MM.1S (cell line): ENCODE measurements around the gene CSTF3.

ENCODE experiments used
- DNase-seq: peaks from one replicate; pipeline ENCODE4 v3.0.0-alpha.2; 2015
- H2AFZ ChIP-seq: fragments of 300-600 bp; sonication (generic); 2 replicates; pipeline ENCODE4 v1.6.0; 2016; ENCODE audit warnings: antibody characterized with exemption, low read length
- H3F3A ChIP-seq: fragments of 300-600 bp; sonication (generic); 2 replicates; pipeline ENCODE4 v1.6.1; 2016; ENCODE audit warnings: mild to moderate bottlenecking, antibody characterized with exemption, low read length, moderate library complexity, mixed read lengths; ENCODE audit not compliant: insufficient read depth
- H3K27ac ChIP-seq: fragments of 300-600 bp; sonication (generic); 2 replicates; pipeline ENCODE4 v1.5.1; 2016; ENCODE audit warnings: mild to moderate bottlenecking, low read length
- H3K27me3 ChIP-seq: fragments of 300-600 bp; sonication (generic); replicated peaks from 2 replicates; pipeline ENCODE4 v1.6.0; 2016; ENCODE audit warnings: low read length; ENCODE audit not compliant: insufficient read depth
- H3K36me3 ChIP-seq: fragments of 300-600 bp; sonication (generic); replicated peaks from 2 replicates; pipeline ENCODE4 v1.6.1; 2016; ENCODE audit warnings: mild to moderate bottlenecking, low read length, mixed read lengths; ENCODE audit not compliant: insufficient read depth
- H3K4me1 ChIP-seq: fragments of 300-600 bp; sonication (generic); 2 replicates; pipeline ENCODE4 v1.6.1; 2016; ENCODE audit warnings: low read length, mixed read lengths
- H3K4me2 ChIP-seq: fragments of 300-600 bp; sonication (generic); 2 replicates; pipeline ENCODE4 v1.6.0; 2016; ENCODE audit warnings: low read depth, low read length
- H3K4me3 ChIP-seq: fragments of 300-600 bp; sonication (generic); 2 replicates; pipeline ENCODE4 v1.5.1; 2016; ENCODE audit warnings: low read length, mixed read lengths
- H3K79me2 ChIP-seq: fragments of 300-600 bp; sonication (generic); 2 replicates; pipeline ENCODE4 v1.6.1; 2016; ENCODE audit warnings: mixed run types, low read length, mixed read lengths
- H3K9ac ChIP-seq: fragments of 300-600 bp; sonication (generic); 2 replicates; pipeline ENCODE4 v1.6.1; 2016; ENCODE audit warnings: low read length, mixed read lengths
- H3K9me2 ChIP-seq: fragments of 300-600 bp; sonication (generic); replicated peaks from 2 replicates; pipeline ENCODE4 v1.6.1; 2016; ENCODE audit warnings: mild to moderate bottlenecking, low read length, mixed read lengths; ENCODE audit not compliant: insufficient read depth
- H3K9me3 ChIP-seq: fragments of 300-600 bp; sonication (generic); replicated peaks from 2 replicates; pipeline ENCODE4 v1.6.1; 2016; ENCODE audit warnings: mild to moderate bottlenecking, low read length, mixed read lengths; ENCODE audit not compliant: insufficient read depth
- H4K20me1 ChIP-seq: fragments of 300-600 bp; sonication (generic); 2 replicates; pipeline ENCODE4 v1.6.1; 2016; ENCODE audit warnings: mild to moderate bottlenecking, low read length, moderate library complexity, mixed read lengths; ENCODE audit not compliant: insufficient read depth
- CTCF ChIP-seq: fragments of 300-600 bp; sonication (generic); IDR thresholded peaks from 2 replicates; pipeline ENCODE4 v1.5.1; 2016; ENCODE audit warnings: antibody characterized with exemption, low read length, mixed read lengths
- EZH2 ChIP-seq: fragments of 300-600 bp; sonication (generic); optimal IDR thresholded peaks from 2 replicates; pipeline ENCODE3; 2017; ENCODE audit warnings: low read depth, mild to moderate bottlenecking, antibody characterized with exemption, low read length, mixed read lengths
- EZH2phosphoT487 ChIP-seq: fragments of 300-600 bp; sonication (generic); IDR thresholded peaks from 2 replicates; pipeline ENCODE4 v1.6.1; 2018; ENCODE audit warnings: antibody characterized with exemption, low read length

The CSTF3 gene

GRCh38 chr11:33089776-33090175 is 71.5 kb downstream of the CSTF3 start:
- Histone ChIP-seq H3K9me3 (no peaks in the 10 kb centered on the region), H3F3A (no peaks in the 10 kb centered on the region), H3K79me2 (no peaks in the 10 kb centered on the region), H3K27me3 (no peaks in the 10 kb centered on the region), H3K9ac (no peak overlapping the region), H4K20me1 (no peaks in the 10 kb centered on the region), H3K36me3 (no peaks in the 10 kb centered on the region), H3K4me3 (no peak overlapping the region), H3K27ac (no peak overlapping the region), H3K9me2 (no peaks in the 10 kb centered on the region), H2AFZ (no peak overlapping the region), H3K4me1 (no peaks in the 10 kb centered on the region), H3K4me2 (no peak overlapping the region)
- no peak for DNase-seq
- TF ChIP-seq EZH2phosphoT487 = no peak

GRCh38 chr11:33086017-33086416 is 75.3 kb downstream of the CSTF3 start:
- H3K79me2 ChIP-seq = no peaks in the 10 kb centered on the region
- H3K4me1 ChIP-seq = no peaks in the 10 kb centered on the region
- H3K27ac ChIP-seq = no peak overlapping the region
- H3K4me2 ChIP-seq = no peak overlapping the region
- no peaks in the 10 kb centered on the region for H3K36me3 ChIP-seq
- TF ChIP-seq EZH2phosphoT487 = no peak
- no peak overlapping the region for H3K9ac ChIP-seq
- no peaks in the 10 kb centered on the region for H3K27me3 ChIP-seq
- no peak overlapping the region for H2AFZ ChIP-seq
- H3K4me3 ChIP-seq = no peak overlapping the region
- no peaks in the 10 kb centered on the region for H3K9me3 ChIP-seq
- H3F3A ChIP-seq = no peaks in the 10 kb centered on the region
- no peak for DNase-seq
- H3K9me2 ChIP-seq = no peaks in the 10 kb centered on the region
- H4K20me1 ChIP-seq = no peaks in the 10 kb centered on the region

GRCh38 chr11:33083918-33084317 is 77.4 kb downstream of the CSTF3 start:
- Histone ChIP-seq H3K36me3 (no peaks in the 10 kb centered on the region), H3K27me3 (no peaks in the 10 kb centered on the region)

GRCh38 chr11:33072465-33072864 is 88.8 kb downstream of the CSTF3 start:
- no peak overlapping the region for H3K4me2 ChIP-seq
- H3K79me2 ChIP-seq = no peaks in the 10 kb centered on the region
- no peak overlapping the region for H3K9ac ChIP-seq
- no peaks in the 10 kb centered on the region for H3K9me3 ChIP-seq
- H3K4me1 ChIP-seq = peaks cover 4% of the 10 kb centered on the region; the same call in 1 of the 2 replicates
- TF ChIP-seq EZH2phosphoT487 (no peak), EZH2 (no peak), CTCF (no peak)
- H3K27ac ChIP-seq = no peak overlapping the region
- H3K36me3 ChIP-seq = no peaks in the 10 kb centered on the region
- no peaks in the 10 kb centered on the region for H3K27me3 ChIP-seq
- H3K9me2 ChIP-seq = no peaks in the 10 kb centered on the region
- no peaks in the 10 kb centered on the region for H3F3A ChIP-seq
- no peaks in the 10 kb centered on the region for H4K20me1 ChIP-seq
- no peak for DNase-seq
- no peak overlapping the region for H2AFZ ChIP-seq
- H3K4me3 ChIP-seq = no peak overlapping the region

More at GRCh38 chr11:33083918-33084317, 77.4 kb downstream of the CSTF3 start:
- TF ChIP-seq CTCF (no peak), EZH2 (no peak), EZH2phosphoT487 (no peak)
- Histone ChIP-seq H3K4me2 (no peak overlapping the region), H2AFZ (no peak overlapping the region), H3F3A (no peaks in the 10 kb centered on the region), H3K4me3 (no peak overlapping the region), H3K79me2 (no peaks in the 10 kb centered on the region), H4K20me1 (no peaks in the 10 kb centered on the region), H3K9ac (no peak overlapping the region), H3K9me2 (no peaks in the 10 kb centered on the region), H3K4me1 (no peaks in the 10 kb centered on the region), H3K27ac (no peak overlapping the region), H3K9me3 (no peaks in the 10 kb centered on the region)
- DNase-seq = no peak
